Endothelial cell of umbilical vein (primary cell): ENCODE data around the gene NKX6-2. TPM values are rescaled to one million over a fixed set of nuclear protein-coding genes. Genes with fewer than 3 reads are reported as not detected.

Source experiments
- BruUV-seq: library from RNA; stranded (reverse); fragments of 400-500 nt; replicated peaks from 2 replicates; lab custom pipeline; 2021; lab: Mats Ljungman, UMichigan
- CTCF ChIA-PET: fragments of 300-600, 350-600 bp; sonication (Branson Sonifier 250); formaldehyde crosslinking; loops from one replicate; lab custom pipeline; 2021; ENCODE audit warnings: antibody characterized with exemption, inconsistent platforms; lab: Charles Lee
- POLR2A ChIA-PET: fragments of 300-600, 350-600 bp; sonication (Branson Sonifier 250); formaldehyde crosslinking; loops from one replicate; lab custom pipeline; 2021; ENCODE audit warnings: antibody characterized with exemption, inconsistent platforms; lab: Charles Lee
- DNase-seq: peaks from one replicate; pipeline ENCODE4 v3.0.0-alpha.2; 2011; ENCODE audit warnings: low read depth, low spot score
- FAIRE-seq: peaks from 2 replicates; lab custom pipeline; 2011; peaks lifted over from hg19 to GRCh38; lab: Jason Lieb, UNC
- H2AFZ ChIP-seq: 2 replicates; pipeline ENCODE4 v1.6.0; 2012; ENCODE audit warnings: low read depth, low read length, control low read depth, inconsistent platforms
- H3K27ac ChIP-seq: 2 replicates; pipeline ENCODE4 v1.5.1; 2011; ENCODE audit warnings: low read depth, mild to moderate bottlenecking, control low read depth, low read length, moderate library complexity; ENCODE audit not compliant: insufficient read depth
- H3K27me3 ChIP-seq, 2 experiments: 2 replicates each; pipeline versions ENCODE4 v1.6.0 to v1.6.1; 2011; ENCODE audit warnings: low read length in 2 of 2, mixed read lengths in 1 of 2; ENCODE audit not compliant: control insufficient read depth in 2 of 2, insufficient read depth in 2 of 2
- H3K36me3 ChIP-seq, 2 experiments: 2 replicates in 1 of 2; 3 replicates in 1 of 2; pipeline ENCODE4 v1.5.1; 2011; ENCODE audit warnings: low read length in 2 of 2, mild to moderate bottlenecking in 1 of 2, moderate library complexity in 1 of 2; ENCODE audit not compliant: control insufficient read depth in 2 of 2, insufficient read depth in 2 of 2; ENCODE audit errors: extremely low read depth in 1 of 2
- H3K4me1 ChIP-seq: 3 replicates; pipeline ENCODE4 v1.5.1; 2011; ENCODE audit warnings: mild to moderate bottlenecking, low read length; ENCODE audit not compliant: control insufficient read depth, insufficient read depth; ENCODE audit errors: extremely low read depth
- H3K4me2 ChIP-seq: 2 replicates; pipeline ENCODE4 v1.6.1; 2011; ENCODE audit warnings: low read length, control low read depth, mixed read lengths; ENCODE audit not compliant: insufficient read depth
- H3K4me3 ChIP-seq, 3 experiments: fragments of 200-600 bp in 1 of 3; sonication (generic), shearing (Covaris generic) in 1 of 3; replicated peaks in 1 of 3; 2 replicates each; pipeline ENCODE4 v1.5.1; 2011 to 2016; ENCODE audit warnings: control low read depth in 3 of 3, low read length in 3 of 3, mild to moderate bottlenecking in 2 of 3, inconsistent platforms in 1 of 3, low read depth in 1 of 3, moderate library complexity in 1 of 3; ENCODE audit not compliant: insufficient read depth in 1 of 3
- H3K79me2 ChIP-seq: 2 replicates; pipeline ENCODE4 v1.6.0; 2012; ENCODE audit warnings: low read length, inconsistent platforms; ENCODE audit not compliant: control insufficient read depth, insufficient read depth
- H3K9ac ChIP-seq: replicated peaks from 2 replicates; pipeline ENCODE3; 2011; ENCODE audit warnings: low read length, control low read depth; ENCODE audit not compliant: insufficient read depth; ENCODE audit errors: extremely low read depth
- H3K9me1 ChIP-seq: replicated peaks from 3 replicates; pipeline ENCODE4 v1.6.0; 2011; ENCODE audit warnings: mild to moderate bottlenecking, low read length; ENCODE audit not compliant: control insufficient read depth, insufficient read depth; ENCODE audit errors: extremely low read depth
- H3K9me3 ChIP-seq: replicated peaks from 2 replicates; pipeline ENCODE4 v1.5.1; 2012; ENCODE audit warnings: low read length, inconsistent platforms; ENCODE audit not compliant: control insufficient read depth, insufficient read depth
- H4K20me1 ChIP-seq: replicated peaks from 2 replicates; pipeline ENCODE3; 2011; ENCODE audit warnings: mild to moderate bottlenecking, low read length; ENCODE audit not compliant: control insufficient read depth, insufficient read depth; ENCODE audit errors: extremely low read depth
- EZH2 ChIP-seq: IDR thresholded peaks from 2 replicates; pipeline ENCODE4 v1.6.1; 2012; ENCODE audit warnings: borderline replicate concordance, low read depth, mild to moderate bottlenecking, moderate library complexity, low read length, inconsistent platforms; ENCODE audit not compliant: severe bottlenecking
- FOS ChIP-seq: IDR thresholded peaks from 2 replicates; pipeline ENCODE4 v1.6.1; 2011; ENCODE audit warnings: mild to moderate bottlenecking, low read length, moderate library complexity, borderline replicate concordance; ENCODE audit not compliant: insufficient read depth
- GATA2 ChIP-seq: IDR thresholded peaks from 2 replicates; pipeline ENCODE4 v1.7.0; 2011; ENCODE audit warnings: low read depth, mild to moderate bottlenecking, moderate library complexity, mixed read lengths, low read length; ENCODE audit not compliant: insufficient read length, insufficient read depth
- JUN ChIP-seq: IDR thresholded peaks from 2 replicates; pipeline ENCODE4 v1.6.1; 2011; ENCODE audit warnings: borderline replicate concordance, low read depth; ENCODE audit not compliant: insufficient read length, insufficient read depth
- MYC ChIP-seq: IDR thresholded peaks from one replicate; pipeline ENCODE4 v1.6.1; 2011; ENCODE audit warnings: mild to moderate bottlenecking, low read depth, low read length
- POLR2A ChIP-seq: IDR thresholded peaks from 2 replicates; pipeline ENCODE4 v1.6.1; 2012; ENCODE audit warnings: low read depth, mild to moderate bottlenecking, control low read depth, low read length
- POLR2AphosphoS5 ChIP-seq: IDR thresholded peaks from 2 replicates; pipeline ENCODE4 v1.6.1; 2012; ENCODE audit warnings: low read depth, mild to moderate bottlenecking, control low read depth, low read length, moderate library complexity; ENCODE audit not compliant: insufficient read depth
- dilution Hi-C: fragments of 300-500 bp; cut with MboI; formaldehyde crosslinking; loops from one replicate; pipeline ENCODE4 v1.15.0; 2019; ENCODE audit warnings: low sequenced_read_pairs; ENCODE audit not compliant: extremely low pct_ligation_motif_present
- intact Hi-C: fragments of 100-400 bp; cut with micrococcal nuclease; formaldehyde crosslinking; loops from one replicate; pipeline ENCODE4 v1.10.0; 2022
- polyA plus RNA-seq, 4 experiments: library from polyadenylated mRNA; depleted of rRNA in 3 of 4; stranded (reverse) in 3 of 4; unstranded in 1 of 4; fragments of >200 nt; gene quantifications; 2 replicates each; pipeline versions ENCODE4 v1.2.1 to v1.2.3, GENCODE V29; 2011 to 2012; ENCODE audit warnings: missing spikeins in 1 of 4
- total RNA-seq: library from RNA; stranded (reverse); gene quantifications from 2 replicates; pipeline ENCODE4 v1.2.3, GENCODE V29; 2021
- TF ChIP-seq, protein P1 (sequence below), 2 donors: IDR thresholded peaks; 1 replicate in 1 of 2; 2 replicates in 1 of 2; pipeline ENCODE4 v1.5.1; 2011; ENCODE audit warnings: low read length in 2 of 2, mild to moderate bottlenecking in 2 of 2, moderate library complexity in 2 of 2, control low read depth in 1 of 2, inconsistent platforms in 1 of 2, low read depth in 1 of 2; ENCODE audit not compliant: insufficient read depth in 1 of 2; ENCODE audit errors: extremely low read depth in 1 of 2
- TF ChIP-seq, protein P2 (sequence below): IDR thresholded peaks from 2 replicates; pipeline ENCODE4 v1.6.1; 2011; ENCODE audit not compliant: insufficient read depth, insufficient read length

The NKX6-2 gene
- total and polyA plus RNA-seq, 2 donors (not counting 3 experiments of a cell fraction or from before 2014, with no cell fraction given) = not detected

DNA sequence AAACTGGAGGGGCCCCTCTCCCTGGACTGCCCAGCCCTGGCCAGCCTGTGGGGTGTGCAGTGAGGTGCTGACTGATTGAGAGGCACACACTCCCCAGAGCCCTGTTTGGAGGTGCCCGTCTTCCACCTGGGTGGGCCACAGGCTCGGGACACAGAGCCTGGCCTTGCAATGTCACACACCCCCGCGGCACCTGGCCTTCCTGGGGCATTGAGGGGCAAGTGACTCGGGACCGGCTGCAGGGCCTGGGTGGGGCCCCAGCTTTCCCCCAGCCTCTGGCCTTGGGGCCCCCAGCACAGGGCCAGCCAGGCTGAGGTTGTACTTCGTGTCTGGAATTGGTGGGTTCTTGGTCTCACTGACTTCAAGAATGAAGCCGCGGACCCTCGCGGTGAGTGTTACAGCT is 13.9 kb upstream of the NKX6-2 start:
- no peaks in the 10 kb centered on the region for H4K20me1 ChIP-seq
- FAIRE-seq (no peak), DNase-seq (no peak)
- POLR2A ChIA-PET = no interaction called here
- H2AFZ ChIP-seq = no peak overlapping the region
- no peaks in the 10 kb centered on the region for H3K9me1 ChIP-seq
- H3K27ac ChIP-seq = no peak overlapping the region
- no peaks in the 10 kb centered on the region for H3K79me2 ChIP-seq
- no peaks in the 10 kb centered on the region for H3K36me3 ChIP-seq
- BruUV-seq = no TSS peak
- CTCF ChIA-PET = no interaction called here
- TF ChIP-seq, protein P1, sequence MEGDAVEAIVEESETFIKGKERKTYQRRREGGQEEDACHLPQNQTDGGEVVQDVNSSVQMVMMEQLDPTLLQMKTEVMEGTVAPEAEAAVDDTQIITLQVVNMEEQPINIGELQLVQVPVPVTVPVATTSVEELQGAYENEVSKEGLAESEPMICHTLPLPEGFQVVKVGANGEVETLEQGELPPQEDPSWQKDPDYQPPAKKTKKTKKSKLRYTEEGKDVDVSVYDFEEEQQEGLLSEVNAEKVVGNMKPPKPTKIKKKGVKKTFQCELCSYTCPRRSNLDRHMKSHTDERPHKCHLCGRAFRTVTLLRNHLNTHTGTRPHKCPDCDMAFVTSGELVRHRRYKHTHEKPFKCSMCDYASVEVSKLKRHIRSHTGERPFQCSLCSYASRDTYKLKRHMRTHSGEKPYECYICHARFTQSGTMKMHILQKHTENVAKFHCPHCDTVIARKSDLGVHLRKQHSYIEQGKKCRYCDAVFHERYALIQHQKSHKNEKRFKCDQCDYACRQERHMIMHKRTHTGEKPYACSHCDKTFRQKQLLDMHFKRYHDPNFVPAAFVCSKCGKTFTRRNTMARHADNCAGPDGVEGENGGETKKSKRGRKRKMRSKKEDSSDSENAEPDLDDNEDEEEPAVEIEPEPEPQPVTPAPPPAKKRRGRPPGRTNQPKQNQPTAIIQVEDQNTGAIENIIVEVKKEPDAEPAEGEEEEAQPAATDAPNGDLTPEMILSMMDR (IDR thresholded peaks at IDR 0.05; ENCODE audit: extremely low read depth in 1 of 2, insufficient read depth in 1 of 2, low read depth in 1 of 2, low read length in 2 of 2) = no peak
- TF ChIP-seq GATA2 = no peak
- no peak for TF ChIP-seq POLR2AphosphoS5
- TF ChIP-seq POLR2A = no peak
- TF ChIP-seq FOS = no peak
- TF ChIP-seq EZH2 = no peak
- TF ChIP-seq, protein P2, sequence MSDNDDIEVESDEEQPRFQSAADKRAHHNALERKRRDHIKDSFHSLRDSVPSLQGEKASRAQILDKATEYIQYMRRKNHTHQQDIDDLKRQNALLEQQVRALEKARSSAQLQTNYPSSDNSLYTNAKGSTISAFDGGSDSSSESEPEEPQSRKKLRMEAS = no peak
- no peak for TF ChIP-seq MYC
- TF ChIP-seq JUN = no peak
- no peak overlapping the region for H3K4me2 ChIP-seq
- dilution Hi-C loops (no loop called here), intact Hi-C loops (no loop called here)
- no peaks in the 10 kb centered on the region for H3K27me3 ChIP-seq
- no peak overlapping the region for H3K4me3 ChIP-seq
- no peak overlapping the region for H3K9ac ChIP-seq
- no peaks in the 10 kb centered on the region for H3K4me1 ChIP-seq
- H3K9me3 ChIP-seq = no peaks in the 10 kb centered on the region
